NCI-H2171 treated with DMSO at 0.1 percent for 48 hours (cell line): Measurements from ENCODE around the gene CEP72.
"Not testable (repeated sequence)": the region's sequence is repeated elsewhere in the genome, so short reads cannot be mapped to it uniquely, and the experiment has no call there.

Experiments used
- DNase-seq: peaks from one replicate; lab custom pipeline; 2025; lab: John Stamatoyannopoulos, UW

The CEP72 gene

DNA sequence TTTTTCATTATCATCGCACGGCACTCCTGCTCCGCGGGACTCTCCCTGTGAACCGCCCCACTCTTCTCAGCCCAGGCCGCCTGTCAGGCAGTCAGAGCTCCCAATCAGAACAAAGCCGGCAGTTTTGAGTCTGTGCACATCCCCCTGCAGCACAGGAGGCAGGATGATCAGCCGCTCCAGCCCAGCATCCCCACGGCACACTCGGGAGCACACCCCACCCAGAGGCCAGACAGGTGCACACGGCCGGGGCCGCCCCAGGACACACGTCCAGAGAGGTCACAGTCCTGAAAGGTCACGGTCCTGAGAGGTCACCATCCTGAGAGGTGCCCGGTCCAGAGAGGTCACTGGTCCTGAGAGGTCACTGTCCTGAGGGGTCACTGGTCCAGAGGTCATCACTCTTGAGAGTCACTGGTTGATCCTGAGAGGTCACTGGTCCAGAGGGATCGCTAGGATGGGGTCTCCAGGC, 72.6 kb downstream of the CEP72 start:
- no peak for DNase-seq

DNA sequence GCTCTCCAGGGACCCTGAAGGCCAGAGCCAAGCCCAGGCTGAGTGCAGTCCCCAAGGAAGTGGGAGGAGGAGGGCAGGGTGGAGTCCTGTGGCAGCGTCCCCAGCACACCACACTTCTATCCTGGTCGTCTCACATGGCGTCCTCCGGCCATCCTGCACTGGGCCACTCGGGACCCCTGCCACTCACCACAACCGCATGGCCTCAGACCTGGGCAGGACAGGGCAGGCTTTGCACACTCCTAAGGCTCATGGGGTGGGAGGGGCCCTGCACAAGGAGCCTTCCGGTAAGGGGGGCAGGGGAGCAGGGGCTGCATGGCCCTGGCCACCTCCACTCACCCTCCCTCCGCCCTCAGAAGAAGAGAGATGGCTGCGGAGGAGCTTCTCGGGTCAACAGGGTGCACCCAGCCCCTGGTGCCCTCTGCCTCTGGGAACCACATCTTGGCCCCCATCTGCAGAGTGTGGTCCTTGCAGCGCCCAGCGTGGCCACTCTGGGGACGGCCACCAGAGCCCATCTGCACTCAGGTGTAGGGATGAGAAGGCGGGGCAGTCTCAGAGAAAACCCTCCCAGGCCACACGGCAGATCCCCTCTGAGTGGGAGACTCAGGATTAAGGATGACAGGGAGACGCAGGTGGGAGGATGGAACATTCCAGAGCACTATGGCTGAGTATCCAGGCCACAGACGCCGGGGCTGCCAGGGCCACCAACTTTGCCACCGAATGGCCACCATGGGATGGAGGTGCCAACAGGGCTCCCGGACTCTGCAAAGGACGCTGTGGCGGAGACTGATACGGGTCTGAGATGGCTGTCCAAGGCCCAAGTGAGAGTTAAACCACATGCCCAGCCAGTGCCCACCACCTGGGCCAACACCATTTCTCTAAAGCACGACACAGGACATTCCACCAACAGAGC, 73.4 kb downstream of the CEP72 start:
- no peak for DNase-seq

DNA sequence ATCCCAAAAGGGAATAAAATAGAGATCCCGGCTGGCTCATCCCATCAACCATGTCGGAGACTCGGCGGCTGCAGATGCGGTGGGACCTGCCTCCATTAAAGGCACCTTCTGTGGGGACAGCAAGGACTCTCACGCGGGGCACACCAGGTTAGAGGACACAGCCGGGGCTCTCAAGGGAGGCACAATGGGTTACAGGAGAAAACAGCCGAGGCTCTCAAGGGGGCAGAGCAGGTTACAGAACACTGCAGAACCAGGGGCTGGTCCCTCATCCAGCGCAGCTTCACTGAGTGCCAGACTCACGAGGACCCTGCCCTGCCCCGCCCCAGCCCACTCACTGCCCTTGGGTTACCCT, 74.0 kb downstream of the CEP72 start:
- not testable (repeated sequence) for DNase-seq

DNA sequence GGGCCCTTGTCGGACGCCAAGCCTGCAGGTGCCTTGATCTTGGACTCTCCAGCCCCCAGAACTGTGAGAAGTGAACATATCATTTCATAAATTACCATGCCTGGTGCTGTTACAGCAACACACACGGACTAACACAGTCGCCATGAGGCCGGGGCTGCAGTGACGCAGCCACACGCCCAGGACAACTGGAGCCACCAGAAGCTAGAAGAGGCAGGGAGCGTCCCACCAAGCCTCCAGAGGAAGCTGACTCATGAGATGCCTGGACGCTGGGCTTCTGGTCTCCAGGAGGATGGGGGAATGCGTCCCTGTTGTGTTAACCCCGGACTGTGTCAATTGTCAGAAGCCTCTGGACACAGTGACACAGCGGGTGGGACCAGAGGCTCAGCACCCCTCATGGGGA, 74.8 kb downstream of the CEP72 start:
- DNase-seq, result not testable (repeated sequence)

GRCh38 chr5:688348-689010, 76.3 kb downstream of the CEP72 start:
- not testable (repeated sequence) for DNase-seq

- not testable (repeated sequence) for DNase-seq
Measured at GRCh38 chr5:690293-690692, 78.2 kb downstream of the CEP72 start.

DNA sequence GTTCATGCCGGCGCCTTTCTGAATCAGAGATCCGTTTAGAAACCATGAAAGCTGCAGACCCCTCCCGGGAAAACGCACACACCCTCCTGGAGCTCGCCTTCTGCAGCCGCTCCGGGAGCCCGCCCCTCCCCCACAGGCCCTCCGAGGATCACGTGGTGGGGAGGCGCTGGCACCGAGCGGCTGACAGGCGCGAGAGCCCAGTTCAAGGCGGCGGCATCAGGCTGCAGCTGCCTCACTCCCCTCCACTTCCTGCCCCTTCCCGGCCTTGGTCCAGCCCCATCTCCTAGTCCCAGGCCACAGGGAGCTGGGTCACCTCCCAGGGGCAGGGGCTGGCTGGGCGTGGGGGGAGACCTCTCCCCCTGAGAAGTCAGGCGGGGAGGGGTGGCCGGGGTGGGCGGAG, 78.9 kb downstream of the CEP72 start:
- DNase-seq, result not testable (repeated sequence)

DNA sequence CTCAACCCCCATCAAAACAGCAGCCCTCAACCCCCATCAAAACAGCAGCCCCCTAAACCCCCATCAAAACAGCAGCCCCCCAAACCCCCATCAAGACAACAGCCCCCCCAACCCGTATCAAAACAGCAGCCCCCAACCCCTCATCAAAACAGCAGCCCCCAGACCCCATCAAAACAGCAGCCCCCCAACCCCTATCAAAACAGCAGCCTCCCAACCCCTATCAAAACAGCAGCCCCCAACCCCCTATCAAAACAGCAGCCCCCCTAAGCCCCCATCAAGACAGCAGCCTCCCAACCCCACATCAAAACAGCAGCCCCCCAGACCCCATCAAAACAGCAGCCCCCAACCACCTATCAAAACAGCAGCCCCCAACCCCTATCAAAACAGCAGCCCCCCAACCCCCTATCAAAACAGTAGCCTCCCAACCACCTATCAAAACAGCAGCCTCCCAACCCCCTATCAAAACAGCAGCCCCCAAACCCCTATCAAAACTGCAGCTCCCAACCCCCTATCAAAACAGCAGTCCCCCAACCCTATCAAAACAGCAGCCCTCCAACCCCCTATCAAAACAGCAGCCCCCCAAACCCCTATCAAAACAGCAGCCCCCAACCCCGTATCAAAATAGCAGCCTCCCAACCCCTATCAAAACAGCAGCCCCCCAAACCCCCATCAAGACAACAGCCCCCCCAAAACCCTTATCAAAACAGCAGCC, 79.8 kb downstream of the CEP72 start:
- DNase-seq, result no peak

DNA sequence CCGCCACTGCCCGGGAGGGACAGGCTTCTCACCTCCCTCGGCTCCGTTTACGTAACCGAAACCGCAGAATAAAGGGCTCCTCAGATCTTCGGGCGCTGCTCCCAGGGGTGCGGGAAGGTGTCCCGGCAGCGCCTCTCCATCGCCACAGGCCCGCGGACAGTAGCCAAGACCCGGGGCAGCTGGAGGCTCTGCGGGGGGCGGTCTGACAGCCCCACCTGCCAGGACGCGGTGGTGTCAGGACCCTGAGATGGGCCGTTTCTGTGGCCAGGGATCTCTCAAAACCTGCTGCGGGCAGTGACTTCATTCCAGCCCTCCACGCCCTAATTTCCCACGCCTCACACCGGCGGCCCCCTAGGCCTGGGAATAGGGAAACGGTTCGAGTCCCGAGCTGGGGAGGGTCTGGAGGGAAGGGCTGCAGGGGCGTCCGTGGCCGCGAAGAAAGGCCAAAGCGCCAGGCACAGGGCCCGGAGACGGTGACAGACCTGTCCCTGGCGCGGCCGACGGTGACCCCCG, 80.4 kb downstream of the CEP72 start:
- DNase-seq, result not testable (repeated sequence)

DNA sequence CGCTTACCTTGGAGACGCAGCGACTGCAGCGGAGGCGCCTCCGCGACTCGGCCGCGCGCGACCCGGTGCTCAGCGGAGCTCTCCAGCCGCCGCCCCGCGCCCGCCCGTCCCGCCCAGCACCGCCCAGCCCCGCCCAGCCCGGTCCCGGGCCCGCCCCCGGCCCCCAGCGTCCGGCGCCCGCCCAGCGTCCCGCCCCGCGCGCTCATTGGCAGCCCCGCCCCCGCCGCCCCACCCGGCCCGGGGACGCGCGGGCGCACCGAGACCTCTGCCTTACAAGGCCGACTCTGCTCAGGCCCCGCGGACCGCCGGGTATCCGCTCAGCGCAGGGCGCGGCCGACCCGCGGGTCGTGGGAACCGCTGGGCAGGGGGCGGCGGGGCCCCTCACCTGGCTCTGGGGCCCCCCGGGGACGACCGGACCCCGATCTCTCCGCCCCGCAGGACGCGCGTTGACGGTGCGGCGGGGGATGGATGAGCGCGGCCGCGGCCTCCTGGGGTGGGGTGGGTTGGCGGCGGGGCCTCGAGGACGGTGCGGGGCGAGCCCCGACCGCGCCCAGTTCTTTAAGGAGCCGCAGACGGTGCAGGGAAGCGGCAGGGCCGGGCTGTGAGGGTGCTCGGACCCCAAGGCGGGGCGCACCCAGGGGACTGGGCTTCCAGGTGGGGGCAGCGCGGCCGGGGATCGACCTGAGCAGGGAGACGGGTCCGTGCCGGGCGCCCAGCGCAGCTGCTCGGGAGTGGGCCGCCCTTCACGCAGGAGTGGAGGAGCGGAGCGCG, 81.3 kb downstream of the CEP72 start, which contains the start of gene TPPP:
TPPP (minus strand) TSS at position 82 of the 771 bp plus-strand sequence. CDS start 15,292 bp downstream, outside the sequence.
- peak; percentile 75 for DNase-seq

DNA sequence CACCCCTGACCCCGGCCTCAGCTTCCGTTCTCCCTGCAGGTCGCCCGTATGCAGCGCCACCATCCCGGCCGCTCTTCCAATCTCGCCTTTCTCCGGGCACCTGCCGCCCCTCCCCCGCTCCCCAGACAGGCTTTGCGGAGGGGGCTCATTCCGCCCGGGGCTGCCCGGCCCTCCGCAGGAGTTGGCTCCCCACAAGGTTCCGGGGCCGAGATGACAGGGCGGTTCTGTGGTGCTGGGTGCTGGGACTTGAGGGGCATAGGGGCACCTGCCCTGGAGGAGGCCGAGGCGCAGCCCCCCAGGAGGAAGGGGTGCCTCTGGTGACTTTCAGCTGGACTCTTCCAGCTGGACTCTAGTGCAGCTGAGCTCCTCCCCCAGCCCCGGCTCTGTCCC, 81.9 kb downstream of the CEP72 start:
- not testable (repeated sequence) for DNase-seq

GRCh38 chr5:695475-695874, 83.3 kb downstream of the CEP72 start:
- DNase-seq, result not testable (repeated sequence)

GRCh38 chr5:696191-696590, 84.1 kb downstream of the CEP72 start:
- not testable (repeated sequence) for DNase-seq

DNA sequence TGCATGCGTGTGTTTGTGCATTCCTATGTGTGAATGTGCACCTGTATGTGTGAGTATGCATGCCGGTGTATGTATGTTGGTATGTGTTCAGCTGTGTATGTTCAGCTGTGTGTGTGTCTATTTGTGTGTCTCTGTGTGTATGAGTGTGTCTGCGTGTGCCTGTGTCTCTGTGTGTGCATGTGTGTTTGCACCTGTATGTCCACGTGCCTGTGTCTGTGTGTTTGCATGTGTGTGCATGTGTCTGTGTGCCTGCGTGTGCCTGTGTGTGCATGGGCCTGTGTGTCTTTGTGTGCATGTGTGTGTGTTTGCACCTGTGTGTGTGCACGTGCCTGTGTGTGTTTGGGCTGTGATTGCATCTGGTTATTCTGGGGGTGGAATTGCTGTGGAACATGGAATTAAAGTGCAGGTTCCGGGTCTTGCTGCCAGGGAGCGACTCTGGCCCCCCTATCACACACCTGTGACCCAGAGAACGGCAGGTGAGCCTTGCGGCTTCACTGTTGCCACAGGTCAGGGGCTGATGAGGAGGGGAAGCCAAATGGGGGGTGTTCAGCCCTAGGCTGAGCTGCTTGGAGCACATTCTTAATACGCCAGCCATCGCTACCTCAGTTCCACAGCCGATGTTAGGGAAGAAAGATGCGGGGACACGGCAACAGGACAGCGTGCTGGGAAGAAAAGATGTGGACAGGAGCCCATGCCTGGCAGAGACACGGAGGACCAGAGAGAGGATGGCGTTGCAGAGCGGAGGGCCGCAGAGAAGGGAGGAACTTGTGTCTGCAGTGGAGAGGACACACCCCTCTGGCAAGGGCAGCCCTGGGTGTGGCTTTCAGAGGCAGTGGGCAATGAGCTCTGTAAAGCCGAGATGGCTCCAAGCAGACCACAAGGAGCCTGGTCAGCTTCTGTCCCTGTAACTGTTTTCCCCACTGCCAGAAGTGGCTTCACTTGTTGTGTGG, 84.9 kb downstream of the CEP72 start:
- DNase-seq, result not testable (repeated sequence)
